HG02798 (cell line): ENCODE measurements around the gene ELOVL6.
"Not testable (repeated sequence)": the region's sequence is repeated elsewhere in the genome, so short reads cannot be mapped to it uniquely, and the experiment has no call there.

ENCODE experiments used
- ATAC-seq: cut with Tn5 transposase; IDR thresholded peaks from one replicate; pipeline ENCODE4 v1.9.1; 2021; ENCODE audit warnings: mild to moderate bottlenecking; ENCODE audit not compliant: unreplicated experiment, poor library complexity

The ELOVL6 gene

GRCh38 chr4:110198435-110199416 lies at the start of gene ELOVL6:
Gene ELOVL6, minus strand, starts transcription at chr4:110198615. Its CDS starts 280 bp downstream, at chr4:110198335.
- ATAC-seq = peak; percentile 5

GRCh38 chr4:110248100-110248499 lies 49.7 kb upstream of the ELOVL6 start:
- ATAC-seq = no peak

- no peak for ATAC-seq
Observed at GRCh38 chr4:110247591-110247990, 49.2 kb upstream of the ELOVL6 start.

GRCh38 chr4:110245577-110245976 lies 47.2 kb upstream of the ELOVL6 start:
- ATAC-seq = no peak

- no peak for ATAC-seq
Observed at GRCh38 chr4:110236324-110236723, 37.9 kb upstream of the ELOVL6 start.

GRCh38 chr4:110233581-110233980 lies 35.2 kb upstream of the ELOVL6 start:
- not testable (repeated sequence) for ATAC-seq

GRCh38 chr4:110231869-110232268 lies 33.5 kb upstream of the ELOVL6 start:
- ATAC-seq = no peak

GRCh38 chr4:110229266-110229665 lies 30.9 kb upstream of the ELOVL6 start:
- ATAC-seq = no peak

- no peak for ATAC-seq
Observed at GRCh38 chr4:110224812-110225211, 26.4 kb upstream of the ELOVL6 start.

- no peak for ATAC-seq
Observed at GRCh38 chr4:110224142-110224541, 25.7 kb upstream of the ELOVL6 start.

- ATAC-seq = not testable (repeated sequence)
Observed at GRCh38 chr4:110218935-110219334, 20.5 kb upstream of the ELOVL6 start.

- ATAC-seq = not testable (repeated sequence)
Observed at GRCh38 chr4:110217181-110217580, 18.8 kb upstream of the ELOVL6 start.

- ATAC-seq = no peak
Observed at GRCh38 chr4:110216129-110216528, 17.7 kb upstream of the ELOVL6 start.

GRCh38 chr4:110211770-110212061 lies 13.3 kb upstream of the ELOVL6 start:
- ATAC-seq = no peak

- peak; percentile 93 for ATAC-seq
Observed at GRCh38 chr4:110211007-110211769, 12.8 kb upstream of the ELOVL6 start.

GRCh38 chr4:110208419-110208818 lies 10.0 kb upstream of the ELOVL6 start:
- no peak for ATAC-seq

GRCh38 chr4:110207233-110207632 lies 8.8 kb upstream of the ELOVL6 start:
- ATAC-seq = no peak

GRCh38 chr4:110202024-110202423 lies 3.6 kb upstream of the ELOVL6 start:
- ATAC-seq = no peak

- no peak for ATAC-seq
Observed at GRCh38 chr4:110201502-110201901, 3.1 kb upstream of the ELOVL6 start.

GRCh38 chr4:110200689-110201088 lies 2.3 kb upstream of the ELOVL6 start:
- no peak for ATAC-seq

- ATAC-seq = no peak
Observed at GRCh38 chr4:110198049-110198434, 373 bp downstream of the ELOVL6 start.
